Right ventricle myocardium superior (tissue), 1 donor: ENCODE results near the gene FOXF2. TPM values are rescaled to one million over a fixed set of nuclear protein-coding genes. Genes with fewer than 3 reads are reported as not detected.
"Not testable (repeated sequence)": the region's sequence is repeated elsewhere in the genome, so short reads cannot be mapped to it uniquely, and the experiment has no call there.

Experiments used
- ATAC-seq: fragments of 200-7000 bp; cut with Tn5 transposase; one replicate; pipeline ENCODE4 v1.9.1; 2020; ENCODE audit warnings: mild to moderate bottlenecking; ENCODE audit not compliant: poor library complexity
- DNase-seq: peaks from one replicate; pipeline ENCODE4 v3.0.0-alpha.2; 2020
- intact Hi-C: fragments of 100-400 bp; cut with DNase I; formaldehyde crosslinking; loops from one replicate; pipeline ENCODE4 v1.11.2; 2022
- long read RNA-seq: library from polyadenylated mRNA; unstranded; transcript quantifications from one replicate; pipeline ENCODE4 v2.0.0, GENCODE V29; 2021
- total RNA-seq: library from RNA; stranded (reverse); fragmentation: NEBNext Ultra II Directional; extraction: Animal tissue kit (Norgen Biotek cat#: 25700); gene quantifications from one replicate; pipeline ENCODE4 v1.2.1, GENCODE V29; 2021
- donor health status: DM: no; HTN: yes; CAD: no; lungs with severe emphysema.

Gene FOXF2
- 0.16 TPM for total RNA-seq
- long read RNA-seq, partial matches to known transcripts = 0 of 1 reads
- long read RNA-seq, other reads (novel, unspliced or antisense) = 0 of 1 reads

- peak; percentile 65 for ATAC-seq
- DNase-seq = no peak
- intact Hi-C loops = loop anchor here (10.0 kb wide), 1 partner anchor 665 kb away; no protein-coding TSS in a partner anchor
Observed at GRCh38 chr6:1389369-1390132, at the start of gene FOXF2. FOXF2 (plus strand) TSS chr6:1389576; CDS start chr6:1389948, 372 bp downstream.

- intact Hi-C loops = no loop called here
- DNase-seq (no peak), ATAC-seq (no peak)
Observed at GRCh38 chr6:1346101-1346500, 43.3 kb upstream of the FOXF2 start.

- DNase-seq = no peak
- intact Hi-C loops = no loop called here
- ATAC-seq = peak; percentile 34
Observed at GRCh38 chr6:1346558-1347091, 42.8 kb upstream of the FOXF2 start.

- DNase-seq (no peak), ATAC-seq (no peak)
- intact Hi-C loops = no loop called here
Observed at GRCh38 chr6:1347161-1347560, 42.2 kb upstream of the FOXF2 start.

GRCh38 chr6:1348675-1349074 is 40.7 kb upstream of the FOXF2 start:
- intact Hi-C loops = no loop called here
- DNase-seq (peak; percentile 76), ATAC-seq (peak; percentile 96)

- ATAC-seq (peak; percentile 38), DNase-seq (no peak)
- intact Hi-C loops = no loop called here
Observed at GRCh38 chr6:1349655-1350054, 39.7 kb upstream of the FOXF2 start.

GRCh38 chr6:1351381-1352008 is 37.9 kb upstream of the FOXF2 start:
- DNase-seq (no peak), ATAC-seq (no peak)
- intact Hi-C loops = no loop called here

- intact Hi-C loops, DNase-seq, ATAC-seq: not testable (repeated sequence)
Observed at GRCh38 chr6:1355068-1355467, 34.3 kb upstream of the FOXF2 start.

GRCh38 chr6:1361717-1362116 is 27.7 kb upstream of the FOXF2 start:
- intact Hi-C loops, ATAC-seq, DNase-seq: not testable (repeated sequence)

- DNase-seq (no peak), ATAC-seq (no peak)
- intact Hi-C loops = no loop called here
Observed at GRCh38 chr6:1362643-1363042, 26.7 kb upstream of the FOXF2 start.

- intact Hi-C loops = no loop called here
- DNase-seq (no peak), ATAC-seq (peak; percentile 65)
Observed at GRCh38 chr6:1363298-1363697, 26.1 kb upstream of the FOXF2 start.

- intact Hi-C loops = no loop called here
- peak; percentile 64 for DNase-seq
- ATAC-seq = peak; percentile 85
Observed at GRCh38 chr6:1363729-1364572, 25.4 kb upstream of the FOXF2 start.

- intact Hi-C loops = no loop called here
- ATAC-seq (no peak), DNase-seq (no peak)
Observed at GRCh38 chr6:1364791-1365190, 24.6 kb upstream of the FOXF2 start.

- intact Hi-C loops = no loop called here
- ATAC-seq (no peak), DNase-seq (no peak)
Observed at GRCh38 chr6:1365686-1366085, 23.7 kb upstream of the FOXF2 start.

GRCh38 chr6:1367771-1368170 is 21.6 kb upstream of the FOXF2 start:
- ATAC-seq (no peak), DNase-seq (no peak)
- intact Hi-C loops = no loop called here

- ATAC-seq (no peak), DNase-seq (no peak)
- intact Hi-C loops = no loop called here
Observed at GRCh38 chr6:1368940-1369339, 20.4 kb upstream of the FOXF2 start.

- DNase-seq = not testable (repeated sequence)
Observed at GRCh38 chr6:1369695-1370094, 19.7 kb upstream of the FOXF2 start.

GRCh38 chr6:1371933-1372332 is 17.4 kb upstream of the FOXF2 start:
- intact Hi-C loops = no loop called here
- DNase-seq (no peak), ATAC-seq (no peak)

More at GRCh38 chr6:1369695-1370094, 19.7 kb upstream of the FOXF2 start:
- intact Hi-C loops, ATAC-seq: not testable (repeated sequence)

GRCh38 chr6:1372690-1373089 is 16.7 kb upstream of the FOXF2 start:
- intact Hi-C loops = no loop called here
- ATAC-seq (no peak), DNase-seq (no peak)
